ENCODE measurements around the gene SETDB2. TPM values are rescaled to one million over a fixed set of nuclear protein-coding genes. Genes with fewer than 3 reads are reported as not detected.

The SETDB2 gene
- total and polyA plus RNA-seq, 2 experiments from 2014 or later: 2.8 to 5.7 TPM

GRCh38 chr13:49441846-49442245, 2.2 kb upstream of the SETDB2 start:
- DNase-seq: no peak
- Histone ChIP-seq H3F3A (ENCODE audit: insufficient read depth) (peaks cover 16% of the 10 kb centered on the region), H3K9ac (no peak overlapping the region), H3K4me1 (ENCODE audit: insufficient read depth) (peaks cover 10% of the 10 kb centered on the region), H3K36me3 (ENCODE audit: low read depth) (peaks cover 6% of the 10 kb centered on the region; the same call in 1 of the 2 replicates), H3K4me3 (no peak overlapping the region), H3K9me3 (ENCODE audit: low read depth) (no peaks in the 10 kb centered on the region), H3K27me3 (replicated peaks; ENCODE audit: insufficient read depth) (no peaks in the 10 kb centered on the region), H2AFZ (no peak overlapping the region), H3K27ac (no peak overlapping the region), H3K9me2 (ENCODE audit: insufficient read depth) (no peaks in the 10 kb centered on the region), H4K20me1 (ENCODE audit: insufficient read depth) (no peaks in the 10 kb centered on the region), H3K79me2 (ENCODE audit: insufficient read depth) (peaks cover 21% of the 10 kb centered on the region), H3K4me2 (ENCODE audit: unreplicated experiment) (no peak overlapping the region)
- in situ Hi-C loops (cut with MboI): loop anchor here (5.0 kb wide), 1 partner anchor 140 kb away; no protein-coding TSS in a partner anchor
- WGBS, 2 experiments (ENCODE audit: low coverage in 1 of 2, low lambda C conversion rate in 2 of 2, missing lambda C conversion rate in 2 of 2): 73 to 76% methylated on average over 2 of the region's 2 CpGs
- TF ChIP-seq EZH2phosphoT487 (IDR thresholded peaks at IDR 0.05; ENCODE audit: insufficient read depth, low read depth) (no peak), EZH2 (IDR thresholded peaks at IDR 0.05; ENCODE audit: insufficient read depth, poor library complexity, severe bottlenecking) (no peak)

GRCh38 chr13:49443357-49443703, 744 bp upstream of the SETDB2 start:
- peak; percentile 57 for DNase-seq

GRCh38 chr13:49444524-49445395, 686 bp downstream of the SETDB2 start:
- Histone ChIP-seq H2AFZ (peak overlapping the region; percentile 90), H3K4me2 (ENCODE audit: unreplicated experiment) (peak overlapping the region; percentile 97)
- in situ Hi-C loops (cut with MboI): loop anchor here (5.0 kb wide), 1 partner anchor 142 kb away; no protein-coding TSS in a partner anchor

More at GRCh38 chr13:49443357-49443703, 744 bp upstream of the SETDB2 start:
- Histone ChIP-seq H3K4me3 (peak overlapping the region; percentile 90), H3K4me1 (ENCODE audit: insufficient read depth) (peaks cover 14% of the 10 kb centered on the region), H3K27ac (peak overlapping the region; percentile 86), H3K4me2 (ENCODE audit: unreplicated experiment) (peak overlapping the region; percentile 90), H3K9me3 (ENCODE audit: low read depth) (no peaks in the 10 kb centered on the region), H3F3A (ENCODE audit: insufficient read depth) (peaks cover 13% of the 10 kb centered on the region), H4K20me1 (ENCODE audit: insufficient read depth) (no peaks in the 10 kb centered on the region), H3K36me3 (ENCODE audit: low read depth) (peaks cover 6% of the 10 kb centered on the region; the same call in 1 of the 2 replicates), H3K9me2 (ENCODE audit: insufficient read depth) (no peaks in the 10 kb centered on the region), H3K27me3 (replicated peaks; ENCODE audit: insufficient read depth) (no peaks in the 10 kb centered on the region), H3K79me2 (ENCODE audit: insufficient read depth) (peaks cover 36% of the 10 kb centered on the region), H3K9ac (peak overlapping the region; percentile 84), H2AFZ (peak overlapping the region; percentile 90)
- in situ Hi-C loops (cut with MboI): loop anchor here (5.0 kb wide), 1 partner anchor 141 kb away; no protein-coding TSS in a partner anchor
- TF ChIP-seq EZH2phosphoT487 (IDR thresholded peaks at IDR 0.05; ENCODE audit: insufficient read depth, low read depth) (no peak), EZH2 (IDR thresholded peaks at IDR 0.05; ENCODE audit: insufficient read depth, poor library complexity, severe bottlenecking) (no peak)
- WGBS, 2 experiments (ENCODE audit: low coverage in 1 of 2, low lambda C conversion rate in 2 of 2, missing lambda C conversion rate in 2 of 2): 2% methylated on average over 10 of the region's 10 CpGs

GRCh38 chr13:49446473-49446872, 2.4 kb downstream of the SETDB2 start:
- Histone ChIP-seq H3K9ac (no peak overlapping the region), H3F3A (ENCODE audit: insufficient read depth) (peaks cover 13% of the 10 kb centered on the region), H3K4me3 (no peak overlapping the region), H3K9me2 (ENCODE audit: insufficient read depth) (no peaks in the 10 kb centered on the region), H3K4me1 (ENCODE audit: insufficient read depth) (peaks cover 20% of the 10 kb centered on the region), H2AFZ (no peak overlapping the region), H3K4me2 (ENCODE audit: unreplicated experiment) (no peak overlapping the region), H3K27ac (no peak overlapping the region), H3K9me3 (ENCODE audit: low read depth) (no peaks in the 10 kb centered on the region), H4K20me1 (ENCODE audit: insufficient read depth) (no peaks in the 10 kb centered on the region), H3K36me3 (ENCODE audit: low read depth) (peaks cover 6% of the 10 kb centered on the region; the same call in 1 of the 2 replicates), H3K27me3 (replicated peaks; ENCODE audit: insufficient read depth) (no peaks in the 10 kb centered on the region), H3K79me2 (ENCODE audit: insufficient read depth) (peaks cover 58% of the 10 kb centered on the region)
- no peak for TF ChIP-seq EZH2 (IDR thresholded peaks at IDR 0.05; ENCODE audit: insufficient read depth, poor library complexity, severe bottlenecking)
- no peak for TF ChIP-seq EZH2phosphoT487 (IDR thresholded peaks at IDR 0.05; ENCODE audit: insufficient read depth, low read depth)
- in situ Hi-C loops (cut with MboI): no loop called here
- DNase-seq: no peak

More at GRCh38 chr13:49444524-49445395, 686 bp downstream of the SETDB2 start:
- peaks cover 20% of the 10 kb centered on the region for H3K4me1 ChIP-seq (ENCODE audit: insufficient read depth)
- H3K79me2 ChIP-seq (ENCODE audit: insufficient read depth): peaks cover 50% of the 10 kb centered on the region
- peak overlapping the region; percentile 84 for H3K9ac ChIP-seq
- H3K36me3 ChIP-seq (ENCODE audit: low read depth): peaks cover 6% of the 10 kb centered on the region; the same call in 1 of the 2 replicates
- no peaks in the 10 kb centered on the region for H3K9me2 ChIP-seq (ENCODE audit: insufficient read depth)
- peaks cover 13% of the 10 kb centered on the region for H3F3A ChIP-seq (ENCODE audit: insufficient read depth)
- peak overlapping the region; percentile 86 for H3K27ac ChIP-seq
- H4K20me1 ChIP-seq (ENCODE audit: insufficient read depth): no peaks in the 10 kb centered on the region
- H3K9me3 ChIP-seq (ENCODE audit: low read depth): no peaks in the 10 kb centered on the region
- H3K27me3 ChIP-seq (replicated peaks; ENCODE audit: insufficient read depth): no peaks in the 10 kb centered on the region
- H3K4me3 ChIP-seq: peak overlapping the region; percentile 90
- WGBS, 2 experiments (ENCODE audit: low coverage in 1 of 2, low lambda C conversion rate in 2 of 2, missing lambda C conversion rate in 2 of 2): 1% methylated on average over 28 to 29 of the region's 29 CpGs
- peak; percentile 83 for DNase-seq
- TF ChIP-seq EZH2phosphoT487 (IDR thresholded peaks at IDR 0.05; ENCODE audit: insufficient read depth, low read depth) (no peak), EZH2 (IDR thresholded peaks at IDR 0.05; ENCODE audit: insufficient read depth, poor library complexity, severe bottlenecking) (no peak)
